Measurements from ENCODE around the gene DNAJB11.
"Not testable (repeated sequence)": the region's sequence is repeated elsewhere in the genome, so short reads cannot be mapped to it uniquely, and the experiment has no call there.

The DNAJB11 gene

GRCh38 chr3:186624598-186624997 is 54.1 kb downstream of the DNAJB11 start:
- Mint-ChIP-seq H3K27me3 (peaks cover 9% of the 10 kb centered on the region), H3K36me3 (ENCODE audit: low read depth) (no peaks in the 10 kb centered on the region), H3K4me3 (no peak overlapping the region), H3K4me1 (ENCODE audit: low read depth) (no peaks in the 10 kb centered on the region), H3K9me3 (no peaks in the 10 kb centered on the region), H3K27ac (no peak overlapping the region)
- intact Hi-C loops (cut with micrococcal nuclease) = no loop called here

DNA sequence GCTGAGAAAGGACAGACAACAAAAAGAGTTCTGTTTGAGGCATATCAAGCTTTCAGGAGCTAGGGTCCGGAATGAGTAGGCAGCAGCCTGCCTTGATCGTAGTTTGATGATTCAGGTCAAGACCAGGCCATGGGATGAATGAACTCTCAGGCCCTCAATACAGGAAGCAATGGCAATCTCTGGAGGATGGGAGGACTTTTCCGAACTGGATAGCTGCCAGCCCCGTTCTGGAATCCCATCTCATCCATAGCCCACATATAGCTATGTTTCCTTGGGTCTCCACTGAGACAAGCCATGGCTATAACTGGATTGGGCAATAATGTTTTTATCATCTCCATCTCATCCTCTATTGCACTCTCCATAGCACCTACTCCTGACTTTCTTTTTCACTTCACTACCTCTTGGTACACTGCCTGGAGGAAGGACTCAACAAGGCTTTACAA is 55.1 kb downstream of the DNAJB11 start:
- Mint-ChIP-seq H3K4me3 (no peak overlapping the region), H3K9me3 (no peaks in the 10 kb centered on the region), H3K4me1 (ENCODE audit: low read depth) (no peaks in the 10 kb centered on the region), H3K27ac (no peak overlapping the region), H3K27me3 (peaks cover 10% of the 10 kb centered on the region), H3K36me3 (ENCODE audit: low read depth) (no peaks in the 10 kb centered on the region)
- intact Hi-C loops (cut with micrococcal nuclease) = no loop called here

DNA sequence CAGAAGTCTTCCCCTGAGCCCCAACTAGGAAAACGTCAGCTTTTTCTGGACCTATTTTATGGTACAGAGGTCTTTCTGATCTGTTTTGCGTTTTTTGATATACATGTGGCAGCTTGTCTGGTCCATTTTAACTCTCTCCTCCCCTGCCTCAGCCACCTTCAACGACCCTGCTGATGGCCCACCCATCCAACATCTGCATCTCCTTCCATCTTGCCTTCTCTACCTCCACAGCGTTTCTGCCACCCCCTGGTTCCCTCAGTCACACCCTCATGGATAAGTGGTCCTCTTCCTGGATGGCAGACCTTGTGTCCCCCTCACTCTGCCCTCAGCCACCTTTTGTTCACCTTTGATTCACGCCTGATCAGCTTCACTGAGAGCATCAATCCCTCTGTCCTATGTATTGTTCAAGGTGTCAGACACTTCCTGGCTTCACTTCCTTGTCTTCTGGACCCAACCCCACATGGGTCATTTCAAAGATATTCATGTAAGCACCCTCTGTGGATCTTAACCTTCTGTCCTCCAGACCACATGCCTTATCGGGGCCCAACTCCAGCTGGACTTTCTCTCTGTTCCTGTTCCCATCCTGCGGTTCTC is 55.8 kb downstream of the DNAJB11 start:
- H3K27ac Mint-ChIP-seq = no peak overlapping the region
- no peak overlapping the region for H3K4me3 Mint-ChIP-seq
- H3K27me3 Mint-ChIP-seq = peaks cover 10% of the 10 kb centered on the region
- no peaks in the 10 kb centered on the region for H3K9me3 Mint-ChIP-seq
- no peaks in the 10 kb centered on the region for H3K4me1 Mint-ChIP-seq (ENCODE audit: low read depth)
- no peaks in the 10 kb centered on the region for H3K36me3 Mint-ChIP-seq (ENCODE audit: low read depth)
- intact Hi-C loops (cut with micrococcal nuclease) = no loop called here

- Mint-ChIP-seq H3K27ac (no peak overlapping the region), H3K36me3 (ENCODE audit: low read depth) (no peaks in the 10 kb centered on the region), H3K4me1 (ENCODE audit: low read depth) (no peaks in the 10 kb centered on the region), H3K9me3 (no peaks in the 10 kb centered on the region), H3K4me3 (no peak overlapping the region), H3K27me3 (peaks cover 8% of the 10 kb centered on the region)
- intact Hi-C loops (cut with micrococcal nuclease) = no loop called here
These were observed 57.4 kb downstream of the DNAJB11 start for GRCh38 chr3:186627852-186628414.

GRCh38 chr3:186628756-186629155 is 58.2 kb downstream of the DNAJB11 start:
- Mint-ChIP-seq H3K27me3 (peaks cover 8% of the 10 kb centered on the region), H3K27ac (no peak overlapping the region), H3K9me3 (no peaks in the 10 kb centered on the region), H3K4me1 (ENCODE audit: low read depth) (no peaks in the 10 kb centered on the region), H3K36me3 (ENCODE audit: low read depth) (no peaks in the 10 kb centered on the region), H3K4me3 (no peak overlapping the region)
- intact Hi-C loops (cut with micrococcal nuclease) = no loop called here

DNA sequence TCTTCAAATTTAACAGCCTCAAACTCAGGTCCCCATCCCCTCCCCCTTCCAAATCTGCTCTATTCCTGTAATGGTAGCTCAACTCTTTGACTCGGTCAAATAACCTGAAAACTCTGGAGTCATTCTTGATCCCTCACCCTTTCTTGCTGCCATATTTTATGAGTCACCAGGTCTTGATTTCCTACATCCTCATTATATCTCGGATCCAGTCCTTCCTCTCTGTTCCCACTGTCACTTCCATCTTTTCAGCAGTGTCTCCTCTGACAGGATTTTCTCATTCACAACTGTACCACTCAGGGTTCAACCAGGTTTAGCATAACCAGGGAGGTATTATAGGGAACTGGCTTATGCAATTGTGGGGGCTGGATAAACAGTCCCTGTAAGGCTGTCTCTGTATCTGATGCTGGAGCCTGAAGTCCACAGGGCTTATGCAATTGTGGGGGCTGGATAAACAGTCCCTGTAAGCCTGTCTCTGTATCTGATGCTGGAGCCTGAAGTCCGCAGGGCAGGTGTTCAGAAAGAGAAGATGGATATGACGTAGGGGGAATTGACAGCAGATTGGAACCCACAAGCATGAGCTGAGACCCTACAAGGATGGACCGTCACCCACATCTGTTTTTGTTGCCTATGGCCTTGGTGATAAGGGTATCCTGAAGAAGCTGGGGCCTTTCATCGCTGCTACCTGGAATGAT is 60.6 kb downstream of the DNAJB11 start:
- intact Hi-C loops (cut with micrococcal nuclease) = no loop called here
- no peak overlapping the region for H3K4me3 Mint-ChIP-seq
- no peaks in the 10 kb centered on the region for H3K4me1 Mint-ChIP-seq (ENCODE audit: low read depth)
- no peaks in the 10 kb centered on the region for H3K36me3 Mint-ChIP-seq (ENCODE audit: low read depth)
- no peaks in the 10 kb centered on the region for H3K9me3 Mint-ChIP-seq
- H3K27ac Mint-ChIP-seq = no peak overlapping the region
- H3K27me3 Mint-ChIP-seq = peaks cover 8% of the 10 kb centered on the region

GRCh38 chr3:186633481-186633880 is 63.0 kb downstream of the DNAJB11 start:
- no peaks in the 10 kb centered on the region for H3K9me3 Mint-ChIP-seq
- intact Hi-C loops (cut with micrococcal nuclease) = no loop called here
- no peak overlapping the region for H3K27ac Mint-ChIP-seq
- no peaks in the 10 kb centered on the region for H3K4me1 Mint-ChIP-seq (ENCODE audit: low read depth)
- H3K4me3 Mint-ChIP-seq = no peak overlapping the region
- peaks cover 10% of the 10 kb centered on the region for H3K27me3 Mint-ChIP-seq
- no peaks in the 10 kb centered on the region for H3K36me3 Mint-ChIP-seq (ENCODE audit: low read depth)

- H3K27ac Mint-ChIP-seq; H3K4me1 Mint-ChIP-seq (ENCODE audit: low read depth); H3K36me3 Mint-ChIP-seq (ENCODE audit: low read depth); intact Hi-C loops (cut with micrococcal nuclease); H3K4me3 Mint-ChIP-seq; H3K27me3 Mint-ChIP-seq; H3K9me3 Mint-ChIP-seq: not testable (repeated sequence)
These were observed 63.7 kb downstream of the DNAJB11 start for GRCh38 chr3:186634207-186634606.

Data from dendritic cell treated with granulocyte-macrophage colony-stimulating factor and Interleukin-4, amounts not matched to agents 40 ng/mL and 50 ng/mL, for 4 days (primary cell).